GM12872 (cell line): Measurements from ENCODE around the gene MAP2K4.

Source experiments
- CTCF ChIP-seq: IDR thresholded peaks from 3 replicates; pipeline ENCODE4 v1.5.1; 2011; ENCODE audit warnings: low read depth, mild to moderate bottlenecking, low read length, moderate library complexity; ENCODE audit not compliant: insufficient read depth

MAP2K4 gene

GRCh38 chr17:12020642-12021622 lies at the start of gene MAP2K4:
Gene MAP2K4 (plus strand): TSS chr17:12020877. CDS start chr17:12020887, 10 bp downstream.
- TF ChIP-seq CTCF: no peak

GRCh38 chr17:11979795-11980194 lies 40.9 kb upstream of the MAP2K4 start:
- TF ChIP-seq CTCF: no peak

- TF ChIP-seq CTCF: peak; percentile 15; the same call in 1 of the 3 replicates
Measured at GRCh38 chr17:11980813-11981212, 39.9 kb upstream of the MAP2K4 start.

GRCh38 chr17:11981862-11982261 lies 38.8 kb upstream of the MAP2K4 start:
- TF ChIP-seq CTCF: no peak

GRCh38 chr17:11986179-11986941 lies 34.3 kb upstream of the MAP2K4 start:
- TF ChIP-seq CTCF: no peak

GRCh38 chr17:11986942-11987329 lies 33.7 kb upstream of the MAP2K4 start:
- TF ChIP-seq CTCF: peak; percentile 43; the same call in 2 of the 3 replicates

GRCh38 chr17:11990363-11990983 lies 30.2 kb upstream of the MAP2K4 start:
- TF ChIP-seq CTCF: no peak
